Inferior parietal cortex (tissue), 1 donor: ENCODE data around the gene FAM111B.
A peak's percentile ranks its signal among the peaks of the same experiment; 100 is the strongest.
"Not testable (repeated sequence)": the region's sequence is repeated elsewhere in the genome, so short reads cannot be mapped to it uniquely, and the experiment has no call there.

Experiments
- DNase-seq: peaks from one replicate; pipeline ENCODE4 v3.0.0-alpha.2; 2016; ENCODE audit errors: extremely low spot score

The FAM111B gene, protein sequence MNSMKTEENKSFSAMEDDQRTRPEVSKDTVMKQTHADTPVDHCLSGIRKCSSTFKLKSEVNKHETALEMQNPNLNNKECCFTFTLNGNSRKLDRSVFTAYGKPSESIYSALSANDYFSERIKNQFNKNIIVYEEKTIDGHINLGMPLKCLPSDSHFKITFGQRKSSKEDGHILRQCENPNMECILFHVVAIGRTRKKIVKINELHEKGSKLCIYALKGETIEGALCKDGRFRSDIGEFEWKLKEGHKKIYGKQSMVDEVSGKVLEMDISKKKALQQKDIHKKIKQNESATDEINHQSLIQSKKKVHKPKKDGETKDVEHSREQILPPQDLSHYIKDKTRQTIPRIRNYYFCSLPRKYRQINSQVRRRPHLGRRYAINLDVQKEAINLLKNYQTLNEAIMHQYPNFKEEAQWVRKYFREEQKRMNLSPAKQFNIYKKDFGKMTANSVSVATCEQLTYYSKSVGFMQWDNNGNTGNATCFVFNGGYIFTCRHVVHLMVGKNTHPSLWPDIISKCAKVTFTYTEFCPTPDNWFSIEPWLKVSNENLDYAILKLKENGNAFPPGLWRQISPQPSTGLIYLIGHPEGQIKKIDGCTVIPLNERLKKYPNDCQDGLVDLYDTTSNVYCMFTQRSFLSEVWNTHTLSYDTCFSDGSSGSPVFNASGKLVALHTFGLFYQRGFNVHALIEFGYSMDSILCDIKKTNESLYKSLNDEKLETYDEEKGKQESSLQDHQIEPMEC

GRCh38 chr11:59106363-59107336, at the start of gene FAM111B:
FAM111B (plus strand) TSS chr11:59107237; CDS start chr11:59109626, 2,389 bp downstream.
- peak; percentile 83 for DNase-seq

- peak; percentile 86 for DNase-seq
These were observed 48.7 kb upstream of the FAM111B start for GRCh38 chr11:59058120-59059033.

GRCh38 chr11:59060096-59060495, 46.9 kb upstream of the FAM111B start:
- DNase-seq: not testable (repeated sequence)

GRCh38 chr11:59062602-59063529, 44.2 kb upstream of the FAM111B start:
- DNase-seq: no peak

DNA sequence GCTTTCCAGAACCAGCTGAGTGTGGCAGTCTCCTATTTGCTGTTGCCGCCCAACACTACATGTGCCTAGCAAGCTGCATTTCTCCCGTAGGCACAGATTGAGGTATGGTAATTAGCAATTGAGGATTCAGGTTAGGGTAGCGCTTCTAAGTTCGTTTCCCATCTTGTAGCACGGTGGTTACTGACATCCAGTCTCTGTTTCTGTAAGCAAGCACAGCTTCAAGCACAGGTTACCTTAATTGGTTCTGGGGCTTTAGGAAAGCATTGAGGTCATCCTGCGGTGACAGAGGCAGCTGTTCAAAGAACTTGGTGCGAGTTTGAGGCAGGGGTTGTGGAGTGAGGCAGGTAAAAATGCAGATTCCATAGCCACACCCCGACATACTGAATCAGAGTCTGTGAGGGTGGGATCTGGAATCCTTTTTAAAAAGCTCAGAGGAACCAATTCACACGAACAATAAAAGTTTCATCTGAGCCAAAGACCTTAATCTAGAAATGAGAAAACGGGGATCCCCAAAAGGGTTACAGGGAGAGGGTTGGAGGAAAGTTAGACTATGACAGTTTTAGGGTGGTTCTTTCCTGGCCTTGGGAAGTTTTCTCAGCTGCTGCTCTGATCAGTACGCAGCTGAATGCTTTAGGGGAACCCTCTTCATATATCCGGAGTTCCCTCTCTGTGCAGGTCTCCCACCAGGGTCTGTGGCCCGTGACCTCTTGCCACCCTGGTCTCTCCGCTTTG, 42.9 kb upstream of the FAM111B start:
- DNase-seq: not testable (repeated sequence)

DNA sequence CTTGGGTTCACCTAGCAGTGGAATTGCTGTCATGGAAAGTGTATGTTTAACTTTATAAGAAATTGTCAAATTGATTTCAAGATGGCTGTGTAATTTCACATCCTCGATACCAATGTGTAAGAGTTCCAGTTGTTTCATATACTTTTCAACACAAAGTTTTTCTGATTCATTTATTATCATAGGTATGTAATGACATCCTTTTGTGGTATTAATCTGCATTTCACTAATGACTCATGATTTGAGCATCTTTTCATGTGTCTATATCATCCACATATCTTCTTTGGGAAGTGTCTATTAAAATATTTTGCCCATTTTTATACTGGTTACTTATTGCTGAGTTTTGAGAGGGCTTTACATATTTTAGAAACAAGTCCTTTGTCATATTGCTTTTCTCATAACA, 38.0 kb upstream of the FAM111B start:
- DNase-seq: no peak

GRCh38 chr11:59076876-59077571, 30.0 kb upstream of the FAM111B start:
- DNase-seq: no peak

DNA sequence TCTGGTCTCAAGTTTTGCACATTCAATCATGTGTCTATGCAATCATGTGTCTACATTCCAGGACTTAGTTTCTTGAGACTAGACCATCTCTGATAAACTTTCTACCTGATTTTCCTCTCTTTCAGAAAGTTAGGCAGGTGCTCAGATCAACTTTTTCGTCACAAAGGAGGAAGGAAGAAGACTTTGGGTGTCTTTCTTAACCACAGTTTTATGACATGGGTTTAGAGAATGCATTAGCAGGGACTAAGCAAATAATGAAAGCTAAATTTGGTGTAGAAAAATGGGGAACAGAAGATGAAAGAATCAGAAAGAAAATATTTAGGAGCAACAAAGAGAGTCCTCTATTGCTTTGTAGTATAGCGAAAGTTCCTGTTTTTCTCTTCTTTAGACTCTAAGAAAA, 28.6 kb upstream of the FAM111B start:
- no peak for DNase-seq

GRCh38 chr11:59079086-59079485, 28.0 kb upstream of the FAM111B start:
- no peak for DNase-seq

DNA sequence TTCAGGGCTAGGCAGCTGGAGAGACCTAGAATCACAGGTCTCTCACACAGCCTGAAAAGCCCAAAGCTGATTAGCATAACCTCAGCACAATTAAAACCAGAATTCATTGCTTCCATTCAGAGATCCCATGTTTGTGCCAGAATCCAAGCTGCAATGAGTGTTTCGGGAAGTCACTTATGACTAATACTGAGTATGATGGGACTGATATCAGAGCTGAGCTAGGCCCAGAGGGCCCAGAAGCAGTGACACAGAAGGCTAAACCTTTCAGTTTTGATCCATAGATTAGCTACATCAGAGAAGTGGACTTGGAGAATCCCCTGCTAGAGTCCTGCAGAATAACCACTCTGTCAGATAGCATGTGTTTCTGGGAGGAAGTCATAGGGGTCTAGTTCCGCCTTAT, 26.6 kb upstream of the FAM111B start:
- DNase-seq: not testable (repeated sequence)

GRCh38 chr11:59081430-59082020, 25.5 kb upstream of the FAM111B start:
- DNase-seq: not testable (repeated sequence)

DNA sequence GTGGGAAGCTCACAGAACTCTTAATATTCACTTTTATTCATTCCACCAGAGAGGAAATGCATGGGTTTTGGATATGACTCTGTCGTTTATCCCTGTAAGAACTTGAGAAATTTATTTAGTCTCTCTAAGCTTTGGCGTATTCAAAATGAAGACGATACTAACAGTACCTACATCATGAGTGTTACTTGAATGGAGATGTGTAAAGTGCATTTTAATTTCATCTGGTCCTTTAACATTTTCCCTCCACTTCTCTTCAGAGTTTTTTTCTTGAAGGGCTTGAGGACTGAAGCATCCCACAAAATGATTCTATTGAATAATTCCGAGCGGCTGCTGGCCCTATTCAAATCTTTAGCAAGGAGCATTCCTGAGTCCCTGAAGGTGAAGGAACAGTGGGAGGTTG, 21.0 kb upstream of the FAM111B start, which contains the start of gene GLYATL1B:
Gene GLYATL1B, plus strand, starts transcription at position 301 of the 400 bp plus-strand sequence. Its CDS starts 0 bp downstream, at position 301.
- not testable (repeated sequence) for DNase-seq

- no peak for DNase-seq
These were observed 18.9 kb upstream of the FAM111B start for GRCh38 chr11:59088162-59088561.

- not testable (repeated sequence) for DNase-seq
These were observed 13.5 kb upstream of the FAM111B start for GRCh38 chr11:59093576-59093975.

- not testable (repeated sequence) for DNase-seq
These were observed 11.8 kb upstream of the FAM111B start for GRCh38 chr11:59095225-59095624.

DNA sequence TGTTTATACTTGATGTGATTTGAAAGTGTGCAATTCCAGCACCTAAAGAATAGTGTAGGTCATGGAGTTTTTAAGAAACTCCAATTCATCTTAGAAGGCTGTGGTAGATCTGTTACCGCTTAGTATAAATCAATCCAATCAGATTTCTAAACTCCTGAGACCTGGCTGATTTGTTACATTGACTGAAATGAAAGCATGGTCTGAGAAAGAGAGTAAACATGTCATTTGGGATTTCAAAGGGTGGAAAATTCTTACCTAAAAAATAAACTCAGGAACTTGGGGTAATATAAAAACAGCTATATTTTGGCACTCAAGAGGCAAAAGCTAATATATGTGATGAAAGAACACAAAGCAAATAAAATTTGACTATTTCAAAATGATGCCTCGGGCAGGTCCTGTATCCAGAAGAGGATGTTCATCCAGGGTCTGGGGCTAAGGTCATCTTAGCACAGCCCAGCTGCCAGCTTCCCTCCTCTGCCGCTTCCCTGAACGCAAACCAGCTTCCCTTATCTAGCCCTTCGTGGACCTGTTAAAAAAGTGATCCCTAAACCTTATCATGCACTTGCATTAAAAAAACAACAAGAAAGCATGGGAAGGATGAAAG, 11.0 kb upstream of the FAM111B start:
- not testable (repeated sequence) for DNase-seq

- peak; percentile 64 for DNase-seq
These were observed 9.8 kb upstream of the FAM111B start for GRCh38 chr11:59097113-59097708.
